Measurements from ENCODE around the gene TRIM2. TPM values are rescaled to one million over a fixed set of nuclear protein-coding genes. Genes with fewer than 3 reads are reported as not detected.

Gene TRIM2
- total and polyA plus RNA-seq, 2 experiments from 2014 or later = 22.0 to 61.5 TPM

- TF ChIP-seq STAT1 (IDR thresholded peaks at IDR 0.05; ENCODE audit: unreplicated experiment) (no peak), CTCF (conservative IDR thresholded peaks at IDR 0.05; ENCODE audit: low read depth in 2 of 2) (peak; percentile 80 to 82)
- H3K36me3 ChIP-seq (ENCODE audit: insufficient read depth) = 0 out of 2 replicates have a peak, but pooled peaks cover 3% of the 10 kb centered on the region
- H3F3A ChIP-seq (replicated peaks; ENCODE audit: low read depth) = peaks cover 3% of the 10 kb centered on the region; the same call in 1 of the 2 replicates
- H3K27me3 Mint-ChIP-seq (ENCODE audit: insufficient read depth, low read depth, poor library complexity) = peaks cover 2% of the 10 kb centered on the region
- no peaks in the 10 kb centered on the region for H3K4me1 Mint-ChIP-seq
- no peak overlapping the region for H2AFZ ChIP-seq
- H3K27ac Mint-ChIP-seq = no peak overlapping the region
- no peaks in the 10 kb centered on the region for H3K9me2 ChIP-seq (ENCODE audit: insufficient read depth)
- H3K27ac ChIP-seq (ENCODE audit: low read depth) = no peak overlapping the region
- H3K4me3 ChIP-seq = no peak overlapping the region
- H4K20me1 ChIP-seq (replicated peaks; ENCODE audit: insufficient read depth) = no peaks in the 10 kb centered on the region
- no peaks in the 10 kb centered on the region for H3K27me3 ChIP-seq (ENCODE audit: insufficient read depth)
- DNase-seq (ENCODE audit: low spot score) = peak; percentile 78
- H3K4me1 ChIP-seq (ENCODE audit: insufficient read depth) = no peaks in the 10 kb centered on the region
- no peak overlapping the region for H3K4me3 Mint-ChIP-seq
- ATAC-seq = peak; percentile 78
- no peak overlapping the region for H3K4me2 ChIP-seq
- H3K9me3 Mint-ChIP-seq = no peaks in the 10 kb centered on the region
- H3K36me3 Mint-ChIP-seq (ENCODE audit: low read depth) = peaks cover 20% of the 10 kb centered on the region
- H3K79me2 ChIP-seq (replicated peaks; ENCODE audit: insufficient read depth) = no peaks in the 10 kb centered on the region
Observed at GRCh38 chr4:153318696-153319320, 114.6 kb downstream of the TRIM2 start.

GRCh38 chr4:153322791-153323190 is 118.5 kb downstream of the TRIM2 start:
- Histone ChIP-seq H3F3A (replicated peaks; ENCODE audit: low read depth) (no peaks in the 10 kb centered on the region), H3K36me3 (ENCODE audit: insufficient read depth) (peaks cover 3% of the 10 kb centered on the region; the same call in 1 of the 2 replicates), H4K20me1 (replicated peaks; ENCODE audit: insufficient read depth) (no peaks in the 10 kb centered on the region), H3K27ac (ENCODE audit: low read depth) (no peak overlapping the region), H3K9me2 (ENCODE audit: insufficient read depth) (no peaks in the 10 kb centered on the region), H3K4me3 (no peak overlapping the region), H2AFZ (no peak overlapping the region), H3K4me1 (ENCODE audit: insufficient read depth) (0 out of 2 replicates have a peak, but pooled peaks cover under 1% of the 10 kb centered on the region), H3K27me3 (ENCODE audit: insufficient read depth) (no peaks in the 10 kb centered on the region), H3K4me2 (no peak overlapping the region), H3K79me2 (replicated peaks; ENCODE audit: insufficient read depth) (no peaks in the 10 kb centered on the region)
- H3K27me3 Mint-ChIP-seq (ENCODE audit: insufficient read depth, low read depth, poor library complexity) = peaks cover 3% of the 10 kb centered on the region
- no peak for DNase-seq (ENCODE audit: low spot score)
- no peak overlapping the region for H3K27ac Mint-ChIP-seq
- peaks cover 11% of the 10 kb centered on the region for H3K36me3 Mint-ChIP-seq (ENCODE audit: low read depth)
- H3K4me3 Mint-ChIP-seq = no peak overlapping the region
- no peak for TF ChIP-seq JUNB (IDR thresholded peaks at IDR 0.05; ENCODE audit: unreplicated experiment)
- no peak for TF ChIP-seq ZNF462 (CRISPR knock-in tag; IDR thresholded peaks at IDR 0.05)
- no peak for TF ChIP-seq CTCF (conservative IDR thresholded peaks at IDR 0.05; ENCODE audit: low read depth in 2 of 2)
- TF ChIP-seq NANOG (IDR thresholded peaks at IDR 0.05; ENCODE audit: borderline replicate concordance) = no peak
- no peak for TF ChIP-seq EZH2 (IDR thresholded peaks at IDR 0.05; ENCODE audit: low read depth, unreplicated experiment)
- TF ChIP-seq ETS1 (IDR thresholded peaks at IDR 0.05) = no peak
- TF ChIP-seq POLR2AphosphoS5 (IDR thresholded peaks at IDR 0.05; ENCODE audit: low read depth) = no peak
- H3K9me3 Mint-ChIP-seq = no peaks in the 10 kb centered on the region
- no peak for ATAC-seq
- H3K4me1 Mint-ChIP-seq = peaks cover under 1% of the 10 kb centered on the region; the same call in 2 of the 3 replicates
